OCI-LY1 (cell line): ENCODE measurements around the gene PYCR2.
"Not testable (repeated sequence)": the region's sequence is repeated elsewhere in the genome, so short reads cannot be mapped to it uniquely, and the experiment has no call there.

ENCODE experiments used
- H2AFZ ChIP-seq: fragments of 200-600 bp; sonication (generic), shearing (Covaris generic); 2 replicates; pipeline ENCODE4 v1.6.0; 2014; ENCODE audit warnings: antibody characterized with exemption, mild to moderate bottlenecking, low read length
- H3F3A ChIP-seq: fragments of 200-600 bp; sonication (generic), shearing (Covaris generic); 2 replicates; pipeline ENCODE4 v1.6.0; 2014; ENCODE audit warnings: mild to moderate bottlenecking, antibody characterized with exemption, low read length, moderate library complexity; ENCODE audit not compliant: insufficient read depth
- H3K27ac ChIP-seq: fragments of 200-600 bp; sonication (generic); 2 replicates; pipeline ENCODE4 v1.5.1; 2014; ENCODE audit warnings: low read length, mixed run types, mild to moderate bottlenecking, low read depth; ENCODE audit not compliant: poor library complexity, severe bottlenecking
- H3K27me3 ChIP-seq: fragments of 200-600 bp; sonication (generic); 2 replicates; pipeline ENCODE4 v1.6.0; 2014; ENCODE audit warnings: antibody characterized with exemption, mild to moderate bottlenecking, low read length, moderate library complexity; ENCODE audit not compliant: insufficient read depth
- H3K36me3 ChIP-seq: fragments of 200-600 bp; sonication (generic); 2 replicates; pipeline ENCODE4 v1.6.1; 2014; ENCODE audit warnings: mild to moderate bottlenecking, antibody characterized with exemption, low read length, moderate library complexity, mixed read lengths; ENCODE audit not compliant: insufficient read depth
- H3K4me1 ChIP-seq: fragments of 200-600 bp; sonication (generic); 2 replicates; pipeline ENCODE4 v1.5.1; 2014; ENCODE audit warnings: mild to moderate bottlenecking, low read length, moderate library complexity; ENCODE audit not compliant: insufficient read depth, severe bottlenecking
- H3K4me2 ChIP-seq: fragments of 200-600 bp; sonication (generic), shearing (Covaris generic); 2 replicates; pipeline ENCODE4 v1.6.1; 2014; ENCODE audit warnings: low read length
- H3K4me3 ChIP-seq: fragments of 200-600 bp; sonication (generic); 2 replicates; pipeline ENCODE4 v1.5.1; 2014; ENCODE audit warnings: low read length, low read depth, mild to moderate bottlenecking, mixed read lengths; ENCODE audit not compliant: poor library complexity, severe bottlenecking
- H3K79me2 ChIP-seq: fragments of 200-600 bp; shearing (Covaris generic); 2 replicates; pipeline ENCODE4 v1.6.1; 2016; ENCODE audit warnings: mixed run types, low read length, mixed read lengths; ENCODE audit not compliant: insufficient read depth
- H3K9ac ChIP-seq: fragments of 200-600 bp; sonication (generic), shearing (Covaris generic); 2 replicates; pipeline ENCODE4 v1.6.1; 2014; ENCODE audit warnings: mild to moderate bottlenecking, low read length, mixed read lengths
- H3K9me2 ChIP-seq: fragments of 200-600 bp; sonication (generic), shearing (Covaris generic); 2 replicates; pipeline ENCODE4 v1.6.1; 2014; ENCODE audit warnings: low read depth, mild to moderate bottlenecking, low read length, mixed read lengths
- H3K9me3 ChIP-seq: fragments of 200-600 bp; shearing (Covaris generic); 2 replicates; pipeline ENCODE4 v1.6.1; 2014; ENCODE audit warnings: low read length, mixed read lengths
- H4K20me1 ChIP-seq: fragments of 200-600 bp; sonication (generic), shearing (Covaris generic); 2 replicates; pipeline ENCODE4 v1.6.0; 2016; ENCODE audit warnings: mild to moderate bottlenecking, low read length; ENCODE audit not compliant: insufficient read depth
- EZH2 ChIP-seq: fragments of 200-600 bp; sonication (generic), shearing (Covaris generic); IDR thresholded peaks from 2 replicates; pipeline ENCODE4 v1.8.0; 2017; ENCODE audit warnings: borderline replicate concordance, mixed run types, mild to moderate bottlenecking, antibody characterized with exemption, low read length, moderate library complexity, mixed read lengths
- TF ChIP-seq, protein P1 (sequence below): fragments of 200-600 bp; sonication (generic), shearing (Covaris generic); IDR thresholded peaks from 2 replicates; pipeline ENCODE4 v1.5.1; 2017; ENCODE audit warnings: mild to moderate bottlenecking, antibody characterized with exemption, low read length, moderate library complexity, mixed read lengths

The PYCR2 gene

DNA sequence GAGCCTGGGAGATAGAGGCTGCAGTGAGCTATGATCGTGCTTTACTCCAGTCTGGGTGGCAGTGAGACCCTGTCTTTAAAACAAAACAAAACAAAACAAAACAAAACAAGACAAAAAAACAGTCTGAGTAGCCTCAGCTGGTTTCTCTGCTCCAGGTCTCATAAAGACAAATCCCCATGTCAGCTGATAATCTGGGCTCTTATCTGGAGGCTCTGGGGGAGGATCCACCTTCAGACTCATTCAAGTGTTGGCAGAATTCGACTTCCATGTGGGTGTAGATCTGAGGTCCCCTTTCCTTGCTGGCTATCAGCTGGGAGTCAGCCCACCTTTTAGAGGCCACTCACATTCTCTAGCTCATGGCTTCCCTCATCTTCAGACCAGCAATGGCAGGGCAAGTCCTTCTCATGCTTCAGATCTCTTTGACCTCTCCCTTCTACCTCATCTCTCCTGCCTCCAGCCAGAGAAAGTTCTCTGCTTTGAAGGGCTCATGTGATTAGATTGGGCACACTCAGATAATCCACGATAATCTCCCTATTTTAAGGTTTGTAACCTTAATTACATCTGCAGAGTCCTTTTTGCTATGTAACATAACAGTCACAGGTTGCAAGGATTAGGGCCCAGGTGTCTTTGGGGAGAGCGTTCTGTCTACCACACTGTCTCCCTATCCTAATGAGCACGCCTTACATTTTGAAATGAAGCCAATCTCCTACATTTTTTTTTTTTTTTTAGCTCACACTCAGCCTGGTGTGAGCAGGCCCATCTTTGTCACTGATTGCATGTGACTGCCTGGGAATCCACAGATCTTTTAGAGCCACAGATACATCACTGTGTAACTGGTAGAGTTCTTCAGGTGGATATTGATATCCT, 7.5 kb upstream of the PYCR2 start:
- no peaks in the 10 kb centered on the region for H4K20me1 ChIP-seq
- no peaks in the 10 kb centered on the region for H3K9me3 ChIP-seq
- H2AFZ ChIP-seq, result no peak overlapping the region

DNA sequence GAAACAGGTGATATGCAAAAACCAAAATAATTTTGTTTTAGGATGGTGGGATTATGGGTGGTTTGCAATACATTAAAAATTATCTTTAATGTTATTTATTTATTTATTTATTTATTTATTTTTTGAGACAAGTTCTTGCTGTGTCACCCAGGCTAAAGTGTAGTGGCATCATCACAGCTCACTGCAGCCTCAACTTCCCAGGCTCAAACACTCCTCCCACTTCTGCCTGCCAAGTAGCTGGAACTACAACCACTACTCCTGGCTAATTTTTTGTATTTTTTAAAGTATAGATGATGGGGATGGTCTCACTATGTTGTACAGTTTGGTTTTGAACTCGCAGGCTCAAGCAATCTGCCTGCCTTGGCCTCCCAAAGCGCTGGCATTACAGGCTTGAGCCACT, 6.5 kb upstream of the PYCR2 start:
- no peaks in the 10 kb centered on the region for H3K27me3 ChIP-seq
- TF ChIP-seq, protein P1, sequence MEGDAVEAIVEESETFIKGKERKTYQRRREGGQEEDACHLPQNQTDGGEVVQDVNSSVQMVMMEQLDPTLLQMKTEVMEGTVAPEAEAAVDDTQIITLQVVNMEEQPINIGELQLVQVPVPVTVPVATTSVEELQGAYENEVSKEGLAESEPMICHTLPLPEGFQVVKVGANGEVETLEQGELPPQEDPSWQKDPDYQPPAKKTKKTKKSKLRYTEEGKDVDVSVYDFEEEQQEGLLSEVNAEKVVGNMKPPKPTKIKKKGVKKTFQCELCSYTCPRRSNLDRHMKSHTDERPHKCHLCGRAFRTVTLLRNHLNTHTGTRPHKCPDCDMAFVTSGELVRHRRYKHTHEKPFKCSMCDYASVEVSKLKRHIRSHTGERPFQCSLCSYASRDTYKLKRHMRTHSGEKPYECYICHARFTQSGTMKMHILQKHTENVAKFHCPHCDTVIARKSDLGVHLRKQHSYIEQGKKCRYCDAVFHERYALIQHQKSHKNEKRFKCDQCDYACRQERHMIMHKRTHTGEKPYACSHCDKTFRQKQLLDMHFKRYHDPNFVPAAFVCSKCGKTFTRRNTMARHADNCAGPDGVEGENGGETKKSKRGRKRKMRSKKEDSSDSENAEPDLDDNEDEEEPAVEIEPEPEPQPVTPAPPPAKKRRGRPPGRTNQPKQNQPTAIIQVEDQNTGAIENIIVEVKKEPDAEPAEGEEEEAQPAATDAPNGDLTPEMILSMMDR, result no peak
- no peak for TF ChIP-seq EZH2
- H3F3A ChIP-seq, result no peaks in the 10 kb centered on the region
- no peak overlapping the region for H3K4me3 ChIP-seq
- no peak overlapping the region for H3K27ac ChIP-seq
- no peak overlapping the region for H2AFZ ChIP-seq
- H3K4me1 ChIP-seq, result peaks cover 18% of the 10 kb centered on the region
- no peak overlapping the region for H3K9ac ChIP-seq
- H4K20me1 ChIP-seq, result no peaks in the 10 kb centered on the region
- H3K9me2 ChIP-seq, result no peaks in the 10 kb centered on the region
- no peak overlapping the region for H3K4me2 ChIP-seq
- no peaks in the 10 kb centered on the region for H3K36me3 ChIP-seq
- H3K79me2 ChIP-seq, result no peaks in the 10 kb centered on the region
- H3K9me3 ChIP-seq, result no peaks in the 10 kb centered on the region

More for the DNA sequence above, 7.5 kb upstream of the PYCR2 start:
- no peaks in the 10 kb centered on the region for H3K9me2 ChIP-seq
- no peak overlapping the region for H3K4me2 ChIP-seq
- H3K4me1 ChIP-seq, result peaks cover 20% of the 10 kb centered on the region
- no peaks in the 10 kb centered on the region for H3K79me2 ChIP-seq
- H3K4me3 ChIP-seq, result no peak overlapping the region
- no peaks in the 10 kb centered on the region for H3F3A ChIP-seq
- no peak overlapping the region for H3K9ac ChIP-seq
- TF ChIP-seq, protein P1, result no peak
- no peak for TF ChIP-seq EZH2
- no peak overlapping the region for H3K27ac ChIP-seq
- no peaks in the 10 kb centered on the region for H3K36me3 ChIP-seq
- no peaks in the 10 kb centered on the region for H3K27me3 ChIP-seq

DNA sequence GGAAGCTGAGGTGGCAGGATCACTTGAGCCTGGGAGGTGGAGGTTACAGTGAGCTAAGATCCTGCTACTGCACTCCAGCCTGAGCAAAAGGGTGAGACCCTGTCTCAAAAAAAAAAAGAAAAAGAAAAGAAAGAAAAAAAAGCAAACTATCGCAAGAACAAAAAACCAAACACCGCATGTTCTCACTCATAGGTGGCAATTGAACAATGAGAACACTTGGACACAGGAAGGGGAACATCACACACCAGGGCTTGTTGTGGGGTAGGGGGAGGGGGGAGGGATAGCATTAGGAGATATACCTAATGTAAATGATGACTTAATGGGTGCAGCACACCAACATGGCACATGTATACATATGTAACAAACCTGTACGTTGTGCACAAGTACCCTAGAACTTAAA, 5.4 kb upstream of the PYCR2 start:
- H3K4me1 ChIP-seq, result peaks cover 26% of the 10 kb centered on the region
- H4K20me1 ChIP-seq, H3K4me2 ChIP-seq: not testable (repeated sequence)

More for the DNA sequence above, 5.4 kb upstream of the PYCR2 start:
- not testable (repeated sequence) for H3K27ac ChIP-seq, H3K79me2 ChIP-seq, H3K9me3 ChIP-seq, H3K36me3 ChIP-seq, H2AFZ ChIP-seq, H3F3A ChIP-seq, H3K9me2 ChIP-seq, H3K4me3 ChIP-seq, H3K9ac ChIP-seq, H3K27me3 ChIP-seq
